Epithelial cell of esophagus (primary cell): ENCODE data around the gene SCN10A.

Source experiments
- DNase-seq: peaks from one replicate; pipeline ENCODE4 v3.0.0; 2010; ENCODE audit warnings: low read depth
- H3K4me3 ChIP-seq: 2 replicates; pipeline ENCODE4 v1.5.1; 2011; ENCODE audit warnings: mild to moderate bottlenecking, low read length, control low read depth
- CTCF ChIP-seq: IDR thresholded peaks from 2 replicates; pipeline ENCODE4 v1.5.1; 2011; ENCODE audit warnings: low read depth, mild to moderate bottlenecking, low read length, control low read depth, inconsistent platforms; ENCODE audit not compliant: insufficient read depth; ENCODE audit errors: missing control alignments

Gene SCN10A

GRCh38 chr3:38824349-38824748 lies 8.3 kb upstream of the SCN10A start:
- TF ChIP-seq CTCF = no peak
- no peak for DNase-seq
- no peak overlapping the region for H3K4me3 ChIP-seq

- no peak for TF ChIP-seq CTCF
- no peak overlapping the region for H3K4me3 ChIP-seq
- no peak for DNase-seq
Observed at GRCh38 chr3:38823722-38824121, 7.7 kb upstream of the SCN10A start.

- DNase-seq = no peak
- H3K4me3 ChIP-seq = no peak overlapping the region
- no peak for TF ChIP-seq CTCF
Observed at GRCh38 chr3:38823186-38823585, 7.2 kb upstream of the SCN10A start.

GRCh38 chr3:38811822-38812221 lies 4.2 kb downstream of the SCN10A start:
- H3K4me3 ChIP-seq = no peak overlapping the region
- no peak for TF ChIP-seq CTCF
- no peak for DNase-seq

- DNase-seq = peak; percentile 84
- no peak for TF ChIP-seq CTCF
Observed at GRCh38 chr3:38805765-38806386, 10.1 kb downstream of the SCN10A start.

GRCh38 chr3:38805004-38805403 lies 11.0 kb downstream of the SCN10A start:
- TF ChIP-seq CTCF = no peak
- DNase-seq = no peak

More at GRCh38 chr3:38805765-38806386, 10.1 kb downstream of the SCN10A start:
- H3K4me3 ChIP-seq = no peak overlapping the region

GRCh38 chr3:38800511-38800910 lies 15.5 kb downstream of the SCN10A start:
- no peak for TF ChIP-seq CTCF
- no peak for DNase-seq
- H3K4me3 ChIP-seq = no peak overlapping the region

More at GRCh38 chr3:38805004-38805403, 11.0 kb downstream of the SCN10A start:
- no peak overlapping the region for H3K4me3 ChIP-seq
